OCI-LY7 (cell line): ENCODE results near the gene TCAIM. TPM values are rescaled to one million over a fixed set of nuclear protein-coding genes. Genes with fewer than 3 reads are reported as not detected.

Experiments
- BruUV-seq: library from RNA; stranded (reverse); fragments of 400-500 nt; replicated peaks from 2 replicates; lab custom pipeline; 2021; lab: Mats Ljungman, UMichigan
- CTCF ChIA-PET: fragments of 300-600 bp; sonication (Branson Sonifier 250); formaldehyde crosslinking; loops from one replicate; lab custom pipeline; 2022; ENCODE audit warnings: antibody characterized with exemption; ENCODE audit not compliant: unreplicated experiment; lab: Charles Lee
- POLR2A ChIA-PET: fragments of 300-600 bp; sonication (Branson Sonifier 250); formaldehyde crosslinking; loops from one replicate; lab custom pipeline; 2022; ENCODE audit warnings: antibody characterized with exemption; lab: Charles Lee
- DNase-seq: peaks from one replicate; pipeline ENCODE4 v3.0.0-alpha.2; 2015; ENCODE audit warnings: low spot score
- H2AFZ ChIP-seq: fragments of 200-600 bp; sonication (generic), shearing (Covaris generic); 2 replicates; pipeline ENCODE4 v1.6.1; 2014; ENCODE audit warnings: mild to moderate bottlenecking, antibody characterized with exemption, low read length, moderate library complexity
- H3K27ac ChIP-seq: fragments of 200-600 bp; sonication (generic); 2 replicates; pipeline ENCODE4 v1.5.1; 2014; ENCODE audit warnings: mixed run types, low read depth, mild to moderate bottlenecking, moderate library complexity, low read length, inconsistent platforms; ENCODE audit not compliant: poor library complexity, severe bottlenecking
- H3K36me3 ChIP-seq: fragments of 200-600 bp; sonication (generic); 2 replicates; pipeline ENCODE4 v1.6.1; 2014; ENCODE audit warnings: mild to moderate bottlenecking, antibody characterized with exemption, low read length, moderate library complexity, mixed read lengths; ENCODE audit not compliant: insufficient read depth
- H3K4me1 ChIP-seq: fragments of 200-600 bp; sonication (generic); 2 replicates; pipeline ENCODE4 v1.5.1; 2014; ENCODE audit warnings: mild to moderate bottlenecking, low read length; ENCODE audit not compliant: insufficient read depth, poor library complexity, severe bottlenecking
- H3K4me2 ChIP-seq: fragments of 200-600 bp; sonication (generic); 2 replicates; pipeline ENCODE4 v1.6.1; 2014; ENCODE audit warnings: mild to moderate bottlenecking, low read length
- H3K4me3 ChIP-seq: fragments of 200-600 bp; sonication (generic); 2 replicates; pipeline ENCODE4 v1.5.1; 2014; ENCODE audit warnings: mild to moderate bottlenecking, low read depth, low read length; ENCODE audit not compliant: poor library complexity, severe bottlenecking
- H3K79me2 ChIP-seq: fragments of 200-600 bp; sonication (generic); 2 replicates; pipeline ENCODE4 v1.6.1; 2016; ENCODE audit warnings: low read depth, mild to moderate bottlenecking, low read length, moderate library complexity, mixed read lengths; ENCODE audit not compliant: insufficient read depth
- H3K9me2 ChIP-seq: fragments of 200-600 bp; sonication (generic); 2 replicates; pipeline ENCODE4 v1.6.1; 2016; ENCODE audit warnings: mild to moderate bottlenecking, low read length, mixed read lengths; ENCODE audit not compliant: insufficient read depth
- H3K9me3 ChIP-seq: fragments of 200-600 bp; sonication (generic); 2 replicates; pipeline ENCODE4 v1.6.1; 2014; ENCODE audit warnings: mild to moderate bottlenecking, mixed run types, low read length, mixed read lengths
- H4K20me1 ChIP-seq: fragments of 200-600 bp; sonication (generic); 2 replicates; pipeline ENCODE4 v1.6.1; 2014; ENCODE audit warnings: mild to moderate bottlenecking, antibody characterized with exemption, low read length, moderate library complexity, mixed read lengths; ENCODE audit not compliant: insufficient read depth
- EZH2phosphoT487 ChIP-seq: fragments of 200-600 bp; sonication (generic); IDR thresholded peaks from 2 replicates; pipeline ENCODE4 v1.6.1; 2018; ENCODE audit warnings: low read depth, borderline replicate concordance, mild to moderate bottlenecking, mixed run types, antibody characterized with exemption, low read length, moderate library complexity, mixed read lengths
- intact Hi-C: fragments of 100-400 bp; cut with micrococcal nuclease; formaldehyde crosslinking; loops from one replicate; pipeline ENCODE4 v1.10.0; 2022; ENCODE audit not compliant: unreplicated experiment
- total RNA-seq, 2 experiments: library from RNA; depleted of rRNA in 1 of 2; stranded (reverse); fragments of >200 nt in 1 of 2; shearing (Covaris generic) in 1 of 2; gene quantifications; 2 replicates each; pipeline ENCODE4 v1.2.3, GENCODE V29; 2014 to 2022
- TF ChIP-seq, protein P1 (sequence below): fragments of 200-600 bp; sonication (generic); conservative IDR thresholded peaks from 2 replicates; pipeline ENCODE4 v1.5.1; 2014; ENCODE audit warnings: mild to moderate bottlenecking, antibody characterized with exemption, low read length, moderate library complexity, mixed read lengths

TCAIM gene
- total RNA-seq, 2 experiments from 2014 or later: 15.2 to 24.0 TPM

DNA sequence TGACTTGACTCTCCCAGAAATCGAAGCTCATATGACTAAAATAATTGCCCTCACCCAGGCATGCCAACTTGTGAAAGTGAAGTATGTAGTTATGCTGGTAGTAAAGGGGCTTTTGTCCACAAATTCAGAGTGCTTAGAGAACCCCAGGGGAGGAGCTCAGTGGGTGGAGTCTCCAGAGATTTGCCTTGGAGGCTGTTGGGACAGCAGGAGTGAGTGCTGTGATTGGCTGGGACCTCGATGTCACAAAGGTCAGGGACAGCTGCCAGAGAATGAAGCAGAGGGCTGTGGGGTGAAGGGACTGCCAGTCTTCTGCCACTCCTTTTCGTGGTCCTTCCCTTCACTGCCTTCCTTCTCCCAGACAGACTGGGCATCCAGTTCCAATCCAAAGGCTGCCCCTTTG is 89.1 kb downstream of the TCAIM start:
- Histone ChIP-seq H3K79me2 (no peaks in the 10 kb centered on the region), H3K4me3 (no peak overlapping the region), H3K36me3 (no peaks in the 10 kb centered on the region), H4K20me1 (no peaks in the 10 kb centered on the region), H3K4me1 (no peaks in the 10 kb centered on the region), H2AFZ (no peak overlapping the region), H3K9me3 (no peaks in the 10 kb centered on the region), H3K9me2 (no peaks in the 10 kb centered on the region), H3K4me2 (no peak overlapping the region), H3K27ac (no peak overlapping the region)
- intact Hi-C loops: no loop called here
- DNase-seq: no peak
- ChIA-PET POLR2A (interaction anchor here (0.7 kb wide), 1 partner anchor 12 kb away, joined by 3 read pairs; no protein-coding TSS in a partner anchor), CTCF (no interaction called here)
- TF ChIP-seq, protein P1, sequence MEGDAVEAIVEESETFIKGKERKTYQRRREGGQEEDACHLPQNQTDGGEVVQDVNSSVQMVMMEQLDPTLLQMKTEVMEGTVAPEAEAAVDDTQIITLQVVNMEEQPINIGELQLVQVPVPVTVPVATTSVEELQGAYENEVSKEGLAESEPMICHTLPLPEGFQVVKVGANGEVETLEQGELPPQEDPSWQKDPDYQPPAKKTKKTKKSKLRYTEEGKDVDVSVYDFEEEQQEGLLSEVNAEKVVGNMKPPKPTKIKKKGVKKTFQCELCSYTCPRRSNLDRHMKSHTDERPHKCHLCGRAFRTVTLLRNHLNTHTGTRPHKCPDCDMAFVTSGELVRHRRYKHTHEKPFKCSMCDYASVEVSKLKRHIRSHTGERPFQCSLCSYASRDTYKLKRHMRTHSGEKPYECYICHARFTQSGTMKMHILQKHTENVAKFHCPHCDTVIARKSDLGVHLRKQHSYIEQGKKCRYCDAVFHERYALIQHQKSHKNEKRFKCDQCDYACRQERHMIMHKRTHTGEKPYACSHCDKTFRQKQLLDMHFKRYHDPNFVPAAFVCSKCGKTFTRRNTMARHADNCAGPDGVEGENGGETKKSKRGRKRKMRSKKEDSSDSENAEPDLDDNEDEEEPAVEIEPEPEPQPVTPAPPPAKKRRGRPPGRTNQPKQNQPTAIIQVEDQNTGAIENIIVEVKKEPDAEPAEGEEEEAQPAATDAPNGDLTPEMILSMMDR: no peak
- TF ChIP-seq EZH2phosphoT487: no peak
- no TSS peak for BruUV-seq

DNA sequence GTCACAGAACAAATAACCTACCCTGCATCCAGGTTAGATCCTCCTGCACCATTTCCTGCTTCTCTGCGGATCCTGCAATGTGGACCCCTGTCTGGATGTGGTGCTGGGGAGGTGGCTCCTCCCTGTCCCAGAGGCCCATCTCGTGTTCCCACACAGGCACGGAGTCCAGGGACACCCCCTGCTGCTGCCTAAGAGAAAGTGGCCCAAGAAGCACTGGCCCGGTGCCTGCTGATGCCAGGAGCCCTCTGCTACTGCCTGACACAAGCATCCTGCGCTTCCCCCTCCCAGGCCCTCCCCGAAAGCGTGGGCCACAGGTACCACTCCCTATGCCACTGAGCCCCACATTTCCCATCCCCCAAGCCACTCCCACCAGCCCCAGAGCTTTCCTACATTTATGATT is 90.3 kb downstream of the TCAIM start:
- BruUV-seq: no TSS peak
- no peaks in the 10 kb centered on the region for H4K20me1 ChIP-seq
- intact Hi-C loops: no loop called here
- no peaks in the 10 kb centered on the region for H3K9me2 ChIP-seq
- H3K27ac ChIP-seq: no peak overlapping the region
- H3K4me1 ChIP-seq: no peaks in the 10 kb centered on the region
- no peaks in the 10 kb centered on the region for H3K79me2 ChIP-seq
- no peak overlapping the region for H3K4me3 ChIP-seq
- H2AFZ ChIP-seq: no peak overlapping the region
- no peaks in the 10 kb centered on the region for H3K36me3 ChIP-seq
- DNase-seq: no peak
- no peak overlapping the region for H3K4me2 ChIP-seq
- no peaks in the 10 kb centered on the region for H3K9me3 ChIP-seq
- ChIA-PET POLR2A (no interaction called here), CTCF (no interaction called here)
- no peak for TF ChIP-seq EZH2phosphoT487
- TF ChIP-seq, protein P1: no peak

DNA sequence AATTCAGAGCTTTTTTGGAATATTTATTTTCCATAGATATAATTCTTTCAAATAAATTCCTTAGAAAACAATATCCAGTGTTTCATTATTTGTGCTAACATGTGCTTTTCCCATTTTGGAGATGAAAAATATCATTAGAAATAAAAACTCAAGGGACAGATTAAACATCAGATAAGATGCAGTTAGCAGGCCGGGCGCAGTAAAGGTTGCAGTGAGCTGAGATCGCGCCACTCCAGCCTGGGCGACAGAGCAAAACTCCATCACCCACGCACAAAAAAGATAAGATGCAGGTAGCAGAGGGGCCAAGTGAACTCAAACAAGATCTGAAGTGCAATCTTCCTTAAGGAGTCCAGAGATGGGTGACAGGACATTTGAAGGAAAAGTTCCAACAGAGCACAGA is 90.9 kb downstream of the TCAIM start:
- intact Hi-C loops: no loop called here
- H3K4me1 ChIP-seq: no peaks in the 10 kb centered on the region
- no peak for DNase-seq
- no peak overlapping the region for H3K4me2 ChIP-seq
- no peaks in the 10 kb centered on the region for H3K79me2 ChIP-seq
- CTCF ChIA-PET: no interaction called here
- no peaks in the 10 kb centered on the region for H3K9me2 ChIP-seq
- no peaks in the 10 kb centered on the region for H3K9me3 ChIP-seq
- H3K27ac ChIP-seq: no peak overlapping the region
- BruUV-seq: no TSS peak
- H4K20me1 ChIP-seq: no peaks in the 10 kb centered on the region
- POLR2A ChIA-PET: interaction anchor here (0.6 kb wide), 2 partner anchors 478 to 699 kb away, joined by 4 to 6 read pairs; no protein-coding TSS in a partner anchor
- no peak overlapping the region for H3K4me3 ChIP-seq
- no peaks in the 10 kb centered on the region for H3K36me3 ChIP-seq
- TF ChIP-seq, protein P1: no peak
- no peak for TF ChIP-seq EZH2phosphoT487
- H2AFZ ChIP-seq: no peak overlapping the region
